OCI-LY1 (cell line): Measurements from ENCODE around the gene PCDHA6.

Experiments
- H2AFZ ChIP-seq: fragments of 200-600 bp; sonication (generic), shearing (Covaris generic); 2 replicates; pipeline ENCODE4 v1.6.0; 2014; ENCODE audit warnings: antibody characterized with exemption, mild to moderate bottlenecking, low read length
- H3F3A ChIP-seq: fragments of 200-600 bp; sonication (generic), shearing (Covaris generic); 2 replicates; pipeline ENCODE4 v1.6.0; 2014; ENCODE audit warnings: mild to moderate bottlenecking, antibody characterized with exemption, low read length, moderate library complexity; ENCODE audit not compliant: insufficient read depth
- H3K27ac ChIP-seq: fragments of 200-600 bp; sonication (generic); 2 replicates; pipeline ENCODE4 v1.5.1; 2014; ENCODE audit warnings: low read length, mixed run types, mild to moderate bottlenecking, low read depth; ENCODE audit not compliant: poor library complexity, severe bottlenecking
- H3K27me3 ChIP-seq: fragments of 200-600 bp; sonication (generic); 2 replicates; pipeline ENCODE4 v1.6.0; 2014; ENCODE audit warnings: antibody characterized with exemption, mild to moderate bottlenecking, low read length, moderate library complexity; ENCODE audit not compliant: insufficient read depth
- H3K36me3 ChIP-seq: fragments of 200-600 bp; sonication (generic); 2 replicates; pipeline ENCODE4 v1.6.1; 2014; ENCODE audit warnings: mild to moderate bottlenecking, antibody characterized with exemption, low read length, moderate library complexity, mixed read lengths; ENCODE audit not compliant: insufficient read depth
- H3K4me1 ChIP-seq: fragments of 200-600 bp; sonication (generic); 2 replicates; pipeline ENCODE4 v1.5.1; 2014; ENCODE audit warnings: mild to moderate bottlenecking, low read length, moderate library complexity; ENCODE audit not compliant: insufficient read depth, severe bottlenecking
- H3K4me2 ChIP-seq: fragments of 200-600 bp; sonication (generic), shearing (Covaris generic); 2 replicates; pipeline ENCODE4 v1.6.1; 2014; ENCODE audit warnings: low read length
- H3K4me3 ChIP-seq: fragments of 200-600 bp; sonication (generic); 2 replicates; pipeline ENCODE4 v1.5.1; 2014; ENCODE audit warnings: low read length, low read depth, mild to moderate bottlenecking, mixed read lengths; ENCODE audit not compliant: poor library complexity, severe bottlenecking
- H3K79me2 ChIP-seq: fragments of 200-600 bp; shearing (Covaris generic); 2 replicates; pipeline ENCODE4 v1.6.1; 2016; ENCODE audit warnings: mixed run types, low read length, mixed read lengths; ENCODE audit not compliant: insufficient read depth
- H3K9ac ChIP-seq: fragments of 200-600 bp; sonication (generic), shearing (Covaris generic); 2 replicates; pipeline ENCODE4 v1.6.1; 2014; ENCODE audit warnings: mild to moderate bottlenecking, low read length, mixed read lengths
- H3K9me2 ChIP-seq: fragments of 200-600 bp; sonication (generic), shearing (Covaris generic); 2 replicates; pipeline ENCODE4 v1.6.1; 2014; ENCODE audit warnings: low read depth, mild to moderate bottlenecking, low read length, mixed read lengths
- H3K9me3 ChIP-seq: fragments of 200-600 bp; shearing (Covaris generic); 2 replicates; pipeline ENCODE4 v1.6.1; 2014; ENCODE audit warnings: low read length, mixed read lengths
- H4K20me1 ChIP-seq: fragments of 200-600 bp; sonication (generic), shearing (Covaris generic); 2 replicates; pipeline ENCODE4 v1.6.0; 2016; ENCODE audit warnings: mild to moderate bottlenecking, low read length; ENCODE audit not compliant: insufficient read depth
- CTCF ChIP-seq: fragments of 200-600 bp; sonication (generic), shearing (Covaris generic); IDR thresholded peaks from 2 replicates; pipeline ENCODE4 v1.5.1; 2017; ENCODE audit warnings: mild to moderate bottlenecking, antibody characterized with exemption, low read length, moderate library complexity, mixed read lengths
- EZH2 ChIP-seq: fragments of 200-600 bp; sonication (generic), shearing (Covaris generic); IDR thresholded peaks from 2 replicates; pipeline ENCODE4 v1.8.0; 2017; ENCODE audit warnings: borderline replicate concordance, mixed run types, mild to moderate bottlenecking, antibody characterized with exemption, low read length, moderate library complexity, mixed read lengths

PCDHA6 gene

GRCh38 chr5:140857987-140858240 is 30.2 kb downstream of the PCDHA6 start:
- Histone ChIP-seq H3K9me2 (no peaks in the 10 kb centered on the region; the same call in 1 of the 2 replicates), H3F3A (no peaks in the 10 kb centered on the region), H3K4me3 (no peak overlapping the region), H3K9me3 (no peaks in the 10 kb centered on the region), H3K27ac (no peak overlapping the region), H3K4me1 (no peaks in the 10 kb centered on the region), H3K79me2 (no peaks in the 10 kb centered on the region), H4K20me1 (no peaks in the 10 kb centered on the region), H3K27me3 (no peaks in the 10 kb centered on the region), H3K36me3 (no peaks in the 10 kb centered on the region), H3K9ac (no peak overlapping the region), H3K4me2 (no peak overlapping the region), H2AFZ (no peak overlapping the region)
- TF ChIP-seq CTCF (no peak), EZH2 (no peak)

GRCh38 chr5:140862441-140863295 is 34.9 kb downstream of the PCDHA6 start:
- no peak for TF ChIP-seq EZH2
- no peak for TF ChIP-seq CTCF
- no peaks in the 10 kb centered on the region for H3K4me1 ChIP-seq
- H3K4me2 ChIP-seq = no peak overlapping the region
- H3F3A ChIP-seq = no peaks in the 10 kb centered on the region
- H3K79me2 ChIP-seq = no peaks in the 10 kb centered on the region
- H3K4me3 ChIP-seq = no peak overlapping the region
- no peak overlapping the region for H2AFZ ChIP-seq
- H3K9me2 ChIP-seq = no peaks in the 10 kb centered on the region; the same call in 1 of the 2 replicates
- H3K9ac ChIP-seq = no peak overlapping the region
- H3K36me3 ChIP-seq = no peaks in the 10 kb centered on the region
- no peaks in the 10 kb centered on the region for H3K27me3 ChIP-seq
- no peaks in the 10 kb centered on the region for H3K9me3 ChIP-seq
- H4K20me1 ChIP-seq = no peaks in the 10 kb centered on the region
- H3K27ac ChIP-seq = no peak overlapping the region

GRCh38 chr5:140868721-140869554 is 41.2 kb downstream of the PCDHA6 start, which contains the start of gene PCDHA11:
Gene PCDHA11 (plus strand): TSS chr5:140868957. CDS start chr5:140869104, 147 bp downstream.
- Histone ChIP-seq H3K9ac (no peak within 1 kb of the TSS), H3K4me2 (no peak within 1 kb of the TSS)
- TF ChIP-seq CTCF = no peak
- no peak for TF ChIP-seq EZH2

More at GRCh38 chr5:140868721-140869554, 41.2 kb downstream of the PCDHA6 start, which contains the start of gene PCDHA11:
- Histone ChIP-seq H3F3A (no peaks in the 10 kb centered on the region), H3K9me2 (no peaks in the 10 kb centered on the region), H3K4me3 (no peak within 1 kb of the TSS), H3K4me1 (no peaks in the 10 kb centered on the region), H3K79me2 (no peaks in the 10 kb centered on the region), H3K27me3 (no peaks in the 10 kb centered on the region), H3K9me3 (no peaks in the 10 kb centered on the region), H3K27ac (no peak within 1 kb of the TSS), H2AFZ (no peak within 1 kb of the TSS), H3K36me3 (no peaks in the 10 kb centered on the region), H4K20me1 (no peaks in the 10 kb centered on the region)
